ENCODE results near the gene WDHD1. TPM values are rescaled to one million over a fixed set of nuclear protein-coding genes. Genes with fewer than 3 reads are reported as not detected.
A peak's percentile ranks its signal among the peaks of the same experiment; 100 is the strongest.
"Not testable (repeated sequence)": the region's sequence is repeated elsewhere in the genome, so short reads cannot be mapped to it uniquely, and the experiment has no call there.

Gene WDHD1
- total and polyA plus RNA-seq, 9 donors: 1.2 to 4.2 (median 2.5) TPM

DNA sequence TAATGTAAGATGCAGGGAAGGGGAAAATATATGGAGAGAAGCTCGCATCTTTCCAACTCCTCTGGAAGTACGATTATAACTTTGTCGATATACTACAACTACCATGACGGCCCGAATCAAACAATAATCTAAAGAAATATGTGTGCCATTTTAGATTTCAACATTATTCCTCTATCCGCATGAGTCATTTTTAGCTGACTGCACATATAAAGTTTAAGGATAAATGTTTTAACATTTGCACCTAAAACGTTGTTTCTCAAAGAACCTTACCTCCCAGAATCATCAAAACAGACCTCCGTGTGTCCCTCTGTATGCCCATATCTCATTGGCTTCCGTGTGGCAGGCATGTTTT lies 482 bp downstream of the WDHD1 start:
- DNase-seq: no peak
- TF ChIP-seq, protein P1, sequence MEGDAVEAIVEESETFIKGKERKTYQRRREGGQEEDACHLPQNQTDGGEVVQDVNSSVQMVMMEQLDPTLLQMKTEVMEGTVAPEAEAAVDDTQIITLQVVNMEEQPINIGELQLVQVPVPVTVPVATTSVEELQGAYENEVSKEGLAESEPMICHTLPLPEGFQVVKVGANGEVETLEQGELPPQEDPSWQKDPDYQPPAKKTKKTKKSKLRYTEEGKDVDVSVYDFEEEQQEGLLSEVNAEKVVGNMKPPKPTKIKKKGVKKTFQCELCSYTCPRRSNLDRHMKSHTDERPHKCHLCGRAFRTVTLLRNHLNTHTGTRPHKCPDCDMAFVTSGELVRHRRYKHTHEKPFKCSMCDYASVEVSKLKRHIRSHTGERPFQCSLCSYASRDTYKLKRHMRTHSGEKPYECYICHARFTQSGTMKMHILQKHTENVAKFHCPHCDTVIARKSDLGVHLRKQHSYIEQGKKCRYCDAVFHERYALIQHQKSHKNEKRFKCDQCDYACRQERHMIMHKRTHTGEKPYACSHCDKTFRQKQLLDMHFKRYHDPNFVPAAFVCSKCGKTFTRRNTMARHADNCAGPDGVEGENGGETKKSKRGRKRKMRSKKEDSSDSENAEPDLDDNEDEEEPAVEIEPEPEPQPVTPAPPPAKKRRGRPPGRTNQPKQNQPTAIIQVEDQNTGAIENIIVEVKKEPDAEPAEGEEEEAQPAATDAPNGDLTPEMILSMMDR (IDR thresholded peaks at IDR 0.05): no peak
- no peak for TF ChIP-seq EP300 (IDR thresholded peaks at IDR 0.05)
- TF ChIP-seq POLR2A (IDR thresholded peaks at IDR 0.05): no peak
- peaks cover 3% of the 10 kb centered on the region for H3K4me1 ChIP-seq (ENCODE audit: insufficient read depth)
- peak overlapping the region in 1 of 2 donors; percentile 73 for H3K27ac ChIP-seq
- 1 to 2% (median 1%) methylated on average over 9 of the region's 9 CpGs for WGBS, 3 donors
- no peaks in the 10 kb centered on the region for H3K36me3 ChIP-seq
- intact Hi-C loops (cut with DNase I): no loop called here
- H3K27me3 ChIP-seq: no peaks in the 10 kb centered on the region
- H3K4me3 ChIP-seq: peak overlapping the region; percentile 83
- no peaks in the 10 kb centered on the region for H3K9me3 ChIP-seq

DNA sequence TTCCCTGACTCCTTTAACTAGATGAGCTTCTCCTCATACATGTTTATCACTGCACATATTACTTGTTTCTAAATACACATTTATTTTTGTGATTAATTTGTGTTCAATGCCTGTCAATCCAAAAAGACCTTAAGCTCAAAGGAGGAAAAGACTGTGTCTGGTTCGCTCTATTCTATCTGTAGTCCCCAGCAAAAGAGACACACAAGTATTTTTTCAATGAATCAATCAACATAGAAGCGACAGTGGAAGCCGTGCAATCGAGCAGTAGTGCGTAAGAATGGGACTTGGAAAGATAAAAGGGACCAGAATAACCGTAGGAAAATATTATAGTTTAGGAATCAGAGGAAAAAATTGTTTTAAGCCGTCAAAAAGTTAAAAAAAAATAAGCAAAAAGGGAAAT lies 951 bp downstream of the WDHD1 start:
- H3K36me3 ChIP-seq: no peaks in the 10 kb centered on the region
- H3K4me1 ChIP-seq (ENCODE audit: insufficient read depth): peaks cover 3% of the 10 kb centered on the region
- DNase-seq: no peak
- TF ChIP-seq, protein P1 (IDR thresholded peaks at IDR 0.05): no peak
- TF ChIP-seq EP300 (IDR thresholded peaks at IDR 0.05) (no peak), POLR2A (IDR thresholded peaks at IDR 0.05) (no peak)
- WGBS, 3 donors: 29 to 30% (median 29%) methylated on average over 7 of the region's 7 CpGs
- intact Hi-C loops (cut with DNase I): no loop called here
- H3K27me3 ChIP-seq: no peaks in the 10 kb centered on the region
- peak overlapping the region; percentile 83 for H3K4me3 ChIP-seq
- H3K27ac ChIP-seq: no peak overlapping the region
- H3K9me3 ChIP-seq: no peaks in the 10 kb centered on the region

DNA sequence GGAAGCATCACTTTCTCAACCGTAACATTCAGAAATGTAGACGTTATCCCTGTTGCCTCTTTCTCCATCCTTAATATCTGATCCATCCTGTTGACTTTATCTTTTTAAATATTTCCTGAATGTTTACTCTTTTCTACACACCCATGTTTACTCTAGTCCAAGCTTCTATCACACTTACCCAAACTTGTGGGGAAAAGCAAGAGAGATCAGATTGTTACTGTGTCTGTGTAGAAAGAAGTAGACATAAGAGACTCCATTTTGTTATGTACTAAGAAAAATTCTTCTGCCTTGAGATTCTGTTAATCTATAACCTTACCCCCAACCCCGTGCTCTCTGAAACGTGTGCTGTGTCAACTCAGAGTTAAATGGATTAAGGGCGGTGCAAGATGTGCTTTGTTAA lies 2.5 kb downstream of the WDHD1 start:
- H3K4me1 ChIP-seq (ENCODE audit: insufficient read depth); H3K27me3 ChIP-seq; H3K4me3 ChIP-seq; H3K36me3 ChIP-seq; DNase-seq; intact Hi-C loops (cut with DNase I); H3K9me3 ChIP-seq; H3K27ac ChIP-seq: not testable (repeated sequence)
- WGBS, 3 donors: 88 to 97% (median 93%) methylated on average over 2 to 5 of the region's 5 CpGs

DNA sequence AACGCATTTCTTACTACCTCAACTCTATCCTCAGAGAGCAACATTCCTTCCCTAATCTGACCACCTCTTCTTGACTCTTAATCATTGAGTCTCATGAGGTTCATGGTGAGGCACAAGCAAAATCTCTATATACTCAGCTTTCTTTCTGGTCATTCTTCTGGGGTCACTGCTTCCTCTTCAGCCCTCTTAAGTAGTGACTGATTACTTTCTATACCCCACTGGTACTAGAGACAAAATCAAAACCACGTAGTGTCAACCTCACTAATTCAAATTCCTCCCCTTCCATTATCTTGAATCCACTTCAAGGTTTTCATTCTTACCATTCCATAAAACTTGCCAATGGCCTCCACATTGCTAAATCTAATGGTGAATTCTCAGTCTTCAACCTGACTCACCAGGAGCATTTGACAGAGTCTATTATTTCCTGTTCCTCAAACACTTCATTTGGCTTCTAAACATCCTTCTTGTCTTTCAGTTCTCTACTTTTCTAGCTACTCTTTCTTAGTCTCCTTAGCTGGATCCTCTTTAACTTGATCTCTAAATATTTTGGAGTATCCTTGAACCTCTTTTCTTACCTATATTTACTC lies 6.8 kb downstream of the WDHD1 start:
- intact Hi-C loops (cut with DNase I): no loop called here
- DNase-seq: no peak
- no peak overlapping the region for H3K4me3 ChIP-seq
- no peak overlapping the region for H3K27ac ChIP-seq
- no peaks in the 10 kb centered on the region for H3K27me3 ChIP-seq
- no peaks in the 10 kb centered on the region for H3K9me3 ChIP-seq
- H3K36me3 ChIP-seq: no peaks in the 10 kb centered on the region
- no peaks in the 10 kb centered on the region for H3K4me1 ChIP-seq (ENCODE audit: insufficient read depth)
- WGBS, 3 donors: 91 to 97% (median 96%) methylated on average over 2 of the region's 2 CpGs
- TF ChIP-seq POLR2A (IDR thresholded peaks at IDR 0.05) (no peak), EP300 (IDR thresholded peaks at IDR 0.05) (no peak)
- TF ChIP-seq, protein P1 (IDR thresholded peaks at IDR 0.05): no peak

DNA sequence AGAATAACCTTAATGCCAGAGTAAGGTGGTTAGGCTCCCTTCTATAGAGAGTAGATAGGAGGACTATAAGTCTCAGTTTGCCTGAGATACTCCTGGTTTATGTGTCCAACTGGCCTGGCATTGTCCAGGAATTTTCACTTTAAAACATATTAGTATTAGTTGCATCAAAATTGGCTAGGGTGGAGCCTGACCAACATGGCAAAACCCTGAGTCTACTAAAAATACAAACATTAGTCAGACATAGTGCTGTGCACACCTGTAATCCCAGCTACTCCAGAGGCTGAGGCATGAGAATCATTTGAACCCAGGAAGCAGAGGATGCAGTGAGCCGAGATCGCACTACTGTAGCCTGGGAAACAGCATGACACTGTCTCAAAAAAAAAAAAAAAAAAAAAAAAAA lies 11.9 kb downstream of the WDHD1 start:
- no peak overlapping the region for H3K4me3 ChIP-seq
- H3K27me3 ChIP-seq: no peaks in the 10 kb centered on the region
- H3K4me1 ChIP-seq (ENCODE audit: insufficient read depth): no peaks in the 10 kb centered on the region
- no peak overlapping the region for H3K27ac ChIP-seq
- no peaks in the 10 kb centered on the region for H3K36me3 ChIP-seq
- TF ChIP-seq POLR2A (IDR thresholded peaks at IDR 0.05) (no peak), EP300 (IDR thresholded peaks at IDR 0.05) (no peak)
- TF ChIP-seq, protein P1 (IDR thresholded peaks at IDR 0.05): no peak
- H3K9me3 ChIP-seq: no peaks in the 10 kb centered on the region
- no peak for DNase-seq
- 87 to 93% (median 93%) methylated on average over 2 of the region's 2 CpGs for WGBS, 3 donors
- intact Hi-C loops (cut with DNase I): no loop called here

Data from ovary (tissue), 9 donors.